Peyer's patch (tissue), 4 donors: ENCODE results near the gene RAB40C. TPM values are rescaled to one million over a fixed set of nuclear protein-coding genes. Genes with fewer than 3 reads are reported as not detected.

Experiments used
- DNase-seq, 3 donors: peaks; one replicate each; pipeline ENCODE4 v3.0.0-alpha.2; 2017 to 2019
- H3K27ac ChIP-seq, 4 donors: fragments of 200-600 bp; sonication (generic); one replicate each; pipeline ENCODE4 v1.5.1; 2016 to 2019
- H3K27me3 ChIP-seq, 2 donors: fragments of 200-600 bp; sonication (generic); one replicate each; pipeline ENCODE4 v1.5.1; 2019
- H3K36me3 ChIP-seq, 3 donors: fragments of 200-600 bp; sonication (generic); one replicate each; pipeline ENCODE4 v1.5.1; 2016 to 2019
- H3K4me1 ChIP-seq, 4 donors: fragments of 200-600 bp; sonication (generic); one replicate each; pipeline ENCODE4 v1.5.1; 2016 to 2019
- H3K4me3 ChIP-seq, 4 donors: fragments of 200-600 bp; sonication (generic); 1 replicate in 3 of 4; 2 replicates in 1 of 4; pipeline ENCODE4 v1.5.1; 2016 to 2019; ENCODE audit warnings: mild to moderate bottlenecking in 1 of 4
- H3K9me3 ChIP-seq, 4 donors: fragments of 200-600 bp; sonication (generic); one replicate each; pipeline ENCODE4 v1.5.1; 2016 to 2019; ENCODE audit warnings: mild to moderate bottlenecking in 1 of 4
- CTCF ChIP-seq, 6 experiments: fragments of 450-650 bp in 4 of 6; fragments of 200-600 bp in 2 of 6; sonication (generic) in 1 of 6; IDR thresholded peaks; one replicate each; pipeline ENCODE4 v1.5.1; 2017 to 2019; ENCODE audit warnings: antibody characterized with exemption in 6 of 6, mild to moderate bottlenecking in 3 of 6, moderate library complexity in 1 of 6
- POLR2A ChIP-seq, 2 donors: fragments of 450-650 bp; IDR thresholded peaks; one replicate each; pipeline ENCODE4 v1.5.1; 2017; ENCODE audit warnings: antibody characterized with exemption in 2 of 2, mild to moderate bottlenecking in 2 of 2, moderate library complexity in 2 of 2
- total RNA-seq, 4 donors: library from RNA; depleted of rRNA; stranded (reverse); fragments of >200 nt; gene quantifications; one replicate each; pipeline ENCODE4 v1.1.0, GENCODE V29; 2016

Gene RAB40C
- total RNA-seq, 4 donors from 2014 or later = 27.2 to 83.6 (median 62.7) TPM

- no peaks in the 10 kb centered on the region for H3K27me3 ChIP-seq
- no peaks in the 10 kb centered on the region for H3K9me3 ChIP-seq
- H3K4me3 ChIP-seq = peak overlapping the region; percentile 70 to 98 (median 82)
- H3K36me3 ChIP-seq = no peaks in the 10 kb centered on the region
- no peak for DNase-seq
- TF ChIP-seq CTCF (IDR thresholded peaks at IDR 0.05) = no peak
- TF ChIP-seq POLR2A (IDR thresholded peaks at IDR 0.05) = no peak
- peaks cover 0 to 42% (median 12%) of the 10 kb centered on the region in 4 donors for H3K4me1 ChIP-seq
- H3K27ac ChIP-seq = peak overlapping the region; percentile 90 to 99 (median 92)
Observed at GRCh38 chr16:643050-643368, 53.1 kb downstream of the RAB40C start.

- peak overlapping the region in 3 of 4 donors; percentile 90 to 98 (median 95) for H3K27ac ChIP-seq
- DNase-seq = no peak
- no peaks in the 10 kb centered on the region for H3K36me3 ChIP-seq
- no peaks in the 10 kb centered on the region for H3K9me3 ChIP-seq
- no peak for TF ChIP-seq CTCF (IDR thresholded peaks at IDR 0.05)
- no peak for TF ChIP-seq POLR2A (IDR thresholded peaks at IDR 0.05)
- peaks cover 0 to 48% (median 18%) of the 10 kb centered on the region in 4 donors for H3K4me1 ChIP-seq
- H3K4me3 ChIP-seq = no peak overlapping the region
- H3K27me3 ChIP-seq = no peaks in the 10 kb centered on the region
Observed at GRCh38 chr16:644556-644955, 54.7 kb downstream of the RAB40C start.

- Histone ChIP-seq H3K36me3 (no peaks in the 10 kb centered on the region), H3K4me1 (peaks cover 0 to 62% (median 21%) of the 10 kb centered on the region in 4 donors), H3K9me3 (no peaks in the 10 kb centered on the region), H3K27ac (peak overlapping the region in 3 of 4 donors; percentile 90 to 98 (median 95)), H3K4me3 (peak overlapping the region in 2 of 4 donors; percentile 65 to 80), H3K27me3 (no peaks in the 10 kb centered on the region)
- TF ChIP-seq CTCF (IDR thresholded peaks at IDR 0.05) = no peak
- TF ChIP-seq POLR2A (IDR thresholded peaks at IDR 0.05) = peak; percentile 56 to 83
- DNase-seq = peak in 2 of 3 donors; percentile 89 to 90
Observed at GRCh38 chr16:645852-646678, 56.2 kb downstream of the RAB40C start.

GRCh38 chr16:646679-647172 lies 56.9 kb downstream of the RAB40C start:
- Histone ChIP-seq H3K4me3 (peak overlapping the region in 2 of 4 donors; percentile 65 to 80), H3K9me3 (no peaks in the 10 kb centered on the region), H3K4me1 (peaks cover 0 to 64% (median 20%) of the 10 kb centered on the region in 4 donors), H3K27me3 (no peaks in the 10 kb centered on the region), H3K36me3 (no peaks in the 10 kb centered on the region), H3K27ac (peak overlapping the region in 3 of 4 donors; percentile 90 to 98 (median 95))
- TF ChIP-seq CTCF (IDR thresholded peaks at IDR 0.05) (no peak), POLR2A (IDR thresholded peaks at IDR 0.05) (no peak)
- DNase-seq = no peak

GRCh38 chr16:647173-647902 lies 57.5 kb downstream of the RAB40C start:
- H3K36me3 ChIP-seq = no peaks in the 10 kb centered on the region
- TF ChIP-seq CTCF (IDR thresholded peaks at IDR 0.05) (no peak), POLR2A (IDR thresholded peaks at IDR 0.05) (peak in 1 of 2 donors; percentile 36)
- DNase-seq = peak in 1 of 3 donors; percentile 69
- no peaks in the 10 kb centered on the region for H3K9me3 ChIP-seq
- H3K27me3 ChIP-seq = no peaks in the 10 kb centered on the region
- H3K4me3 ChIP-seq = peak overlapping the region in 2 of 4 donors; percentile 65 to 80
- H3K27ac ChIP-seq = peak overlapping the region; percentile 90 to 98 (median 95)
- H3K4me1 ChIP-seq = peaks cover 0 to 64% (median 20%) of the 10 kb centered on the region in 4 donors
